ENCODE data around the gene PIP4K2A.
"Not testable (repeated sequence)": the region's sequence is repeated elsewhere in the genome, so short reads cannot be mapped to it uniquely, and the experiment has no call there.

The PIP4K2A gene

DNA sequence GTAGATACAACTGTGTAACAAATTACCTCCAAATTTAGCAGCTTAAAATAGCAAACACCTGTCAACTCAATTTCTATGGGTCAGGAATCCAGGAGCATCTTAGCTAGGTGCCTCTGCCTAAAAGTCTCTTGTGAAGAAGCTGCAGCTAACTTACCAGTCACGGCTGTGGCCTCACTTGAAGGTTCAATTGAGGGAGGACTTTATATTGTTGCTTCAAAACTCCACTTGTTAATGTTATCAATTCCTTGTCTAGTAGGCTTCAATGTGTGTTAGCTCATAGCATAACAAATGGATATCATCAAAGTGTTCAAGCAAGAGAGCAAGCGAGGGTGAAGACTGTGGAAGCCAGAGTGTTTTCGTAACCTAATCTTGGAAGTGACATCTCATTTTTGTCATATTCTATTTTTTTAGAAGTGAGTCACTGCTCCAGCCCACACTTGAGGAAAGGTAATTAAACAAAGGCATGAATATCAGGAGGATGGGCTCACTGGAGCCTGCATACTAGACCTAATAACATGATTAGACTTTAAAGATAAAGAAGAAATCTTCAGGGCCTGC lies 196.1 kb downstream of the PIP4K2A start:
- TF ChIP-seq POLR2A (IDR thresholded peaks at IDR 0.05; ENCODE audit: low read depth, low read length) = no peak
- DNase-seq (ENCODE audit: insufficient read length, low spot score) = no peak
- no peak for FAIRE-seq

DNA sequence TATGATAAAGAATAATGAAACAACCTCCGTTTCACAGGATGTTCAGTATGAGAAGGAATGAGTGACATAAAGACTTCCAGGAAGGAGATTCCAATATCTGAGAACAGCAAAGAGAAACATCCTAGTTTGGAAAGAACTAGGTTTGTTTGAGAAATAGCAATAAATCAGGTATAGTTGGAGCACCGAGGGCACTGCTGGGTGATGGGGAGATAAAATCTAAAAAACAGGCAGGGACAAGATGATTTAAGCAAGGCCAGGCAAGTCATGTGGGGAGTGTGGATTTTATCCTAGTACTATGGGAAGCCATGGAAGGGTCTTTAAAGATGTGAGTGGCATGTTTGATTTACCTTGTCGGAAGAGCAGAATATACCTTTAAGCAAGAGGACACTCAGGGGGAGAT lies 199.4 kb downstream of the PIP4K2A start:
- no peak for TF ChIP-seq POLR2A (IDR thresholded peaks at IDR 0.05; ENCODE audit: low read depth, low read length)
- FAIRE-seq (no peak), DNase-seq (ENCODE audit: insufficient read length, low spot score) (no peak)

DNA sequence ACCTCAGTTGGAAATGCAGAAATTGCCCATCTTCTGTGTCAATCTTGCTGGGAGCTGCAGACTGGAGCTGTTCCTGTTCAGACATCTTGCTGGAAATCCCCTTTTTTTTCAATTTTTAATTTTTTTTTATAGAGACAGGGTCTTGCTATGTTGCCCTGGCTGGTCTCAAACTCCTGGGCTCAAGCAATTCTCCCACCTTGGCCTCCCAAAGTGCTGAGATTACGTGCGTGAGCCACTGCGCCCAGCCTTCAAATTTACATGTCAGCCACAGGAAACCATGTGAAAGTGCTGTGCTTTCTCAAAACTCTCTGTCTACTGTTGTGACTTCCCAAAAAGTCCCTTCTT lies 200.0 kb downstream of the PIP4K2A start:
- not testable (repeated sequence) for DNase-seq (ENCODE audit: insufficient read length, low spot score); FAIRE-seq

DNA sequence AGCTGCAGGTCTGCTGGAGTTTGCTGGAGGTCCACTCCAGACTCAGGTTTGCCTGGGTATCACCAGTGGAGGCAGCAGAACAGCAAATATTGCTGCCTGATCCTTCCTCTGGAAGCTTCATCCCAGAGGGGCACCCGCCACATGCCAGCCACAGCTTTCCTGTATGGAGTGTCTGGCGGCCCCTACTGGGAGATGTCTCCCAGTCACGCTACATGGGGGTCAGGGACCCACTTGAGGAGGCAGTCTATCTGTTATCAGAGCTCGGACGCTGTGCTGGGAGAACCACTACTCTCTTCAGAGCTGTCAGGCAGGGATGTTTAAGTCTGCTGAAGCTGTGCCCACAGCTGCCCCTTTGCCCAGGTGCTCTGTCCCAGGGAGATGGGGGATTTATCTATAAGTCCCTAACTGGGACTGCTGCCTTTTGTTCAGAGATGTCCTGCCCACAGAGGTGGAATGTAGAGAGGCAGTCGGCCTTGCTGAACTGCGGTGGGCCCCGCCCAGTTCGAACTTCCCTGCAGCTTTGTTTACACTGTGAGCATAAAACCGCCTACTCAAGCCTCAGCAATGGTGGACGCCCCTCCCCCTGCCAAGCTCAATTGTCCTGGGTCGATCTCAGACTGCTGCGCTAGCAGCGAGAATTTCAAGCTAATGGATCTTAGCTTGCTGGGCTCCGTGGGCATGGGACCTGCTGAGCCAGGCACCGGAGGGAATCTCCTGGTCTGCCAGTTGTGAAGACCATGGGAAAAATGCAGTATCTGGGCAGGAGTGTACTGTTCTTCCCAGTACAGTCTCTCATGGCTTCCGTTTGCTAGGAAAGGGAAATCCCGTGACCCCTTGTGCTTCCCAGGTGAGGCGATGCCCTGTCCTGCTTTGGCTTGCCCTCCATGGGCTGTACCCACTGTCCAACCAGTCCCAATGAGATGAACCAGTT lies 200.6 kb downstream of the PIP4K2A start:
- FAIRE-seq; DNase-seq (ENCODE audit: insufficient read length, low spot score): not testable (repeated sequence)

DNA sequence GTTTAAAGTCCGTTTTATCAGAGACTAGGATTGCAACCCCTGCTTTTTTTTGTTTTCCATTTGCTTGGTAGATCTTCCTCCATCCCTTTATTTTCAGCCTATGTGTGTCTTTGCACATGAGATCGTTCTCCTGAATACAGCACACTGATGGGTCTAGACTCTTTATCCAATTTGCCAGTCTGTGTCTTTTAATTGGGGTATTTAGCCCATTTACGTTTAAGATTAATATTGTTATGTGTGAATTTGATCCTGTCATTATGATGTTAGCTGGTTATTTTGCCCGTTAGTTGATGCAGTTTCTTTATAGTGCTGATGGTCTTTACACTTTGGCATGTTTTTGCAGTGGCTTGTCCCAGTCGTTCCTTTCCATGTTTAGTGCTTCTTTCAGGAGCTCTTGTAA lies 202.4 kb downstream of the PIP4K2A start:
- not testable (repeated sequence) for DNase-seq (ENCODE audit: insufficient read length, low spot score); FAIRE-seq

DNA sequence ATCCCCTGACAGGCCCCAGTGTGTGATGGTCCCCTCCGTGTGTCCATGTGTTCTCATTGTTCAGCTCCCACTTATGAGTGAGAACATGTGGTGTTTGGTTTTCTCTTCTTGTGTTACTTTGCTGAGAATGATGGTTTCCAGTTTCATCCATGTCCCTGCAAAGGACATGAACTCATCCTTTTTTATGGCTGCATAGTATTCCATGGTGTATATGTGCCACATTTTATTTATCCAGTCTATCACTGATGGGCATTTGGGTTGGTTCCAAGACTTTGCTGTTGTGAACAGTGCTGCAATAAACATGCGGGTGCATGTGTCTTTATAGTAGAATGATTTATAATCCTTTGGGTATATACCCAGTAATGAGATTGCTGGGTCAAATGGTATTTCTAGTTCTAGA lies 206.2 kb downstream of the PIP4K2A start:
- not testable (repeated sequence) for FAIRE-seq; DNase-seq (ENCODE audit: insufficient read length, low spot score)

DNA sequence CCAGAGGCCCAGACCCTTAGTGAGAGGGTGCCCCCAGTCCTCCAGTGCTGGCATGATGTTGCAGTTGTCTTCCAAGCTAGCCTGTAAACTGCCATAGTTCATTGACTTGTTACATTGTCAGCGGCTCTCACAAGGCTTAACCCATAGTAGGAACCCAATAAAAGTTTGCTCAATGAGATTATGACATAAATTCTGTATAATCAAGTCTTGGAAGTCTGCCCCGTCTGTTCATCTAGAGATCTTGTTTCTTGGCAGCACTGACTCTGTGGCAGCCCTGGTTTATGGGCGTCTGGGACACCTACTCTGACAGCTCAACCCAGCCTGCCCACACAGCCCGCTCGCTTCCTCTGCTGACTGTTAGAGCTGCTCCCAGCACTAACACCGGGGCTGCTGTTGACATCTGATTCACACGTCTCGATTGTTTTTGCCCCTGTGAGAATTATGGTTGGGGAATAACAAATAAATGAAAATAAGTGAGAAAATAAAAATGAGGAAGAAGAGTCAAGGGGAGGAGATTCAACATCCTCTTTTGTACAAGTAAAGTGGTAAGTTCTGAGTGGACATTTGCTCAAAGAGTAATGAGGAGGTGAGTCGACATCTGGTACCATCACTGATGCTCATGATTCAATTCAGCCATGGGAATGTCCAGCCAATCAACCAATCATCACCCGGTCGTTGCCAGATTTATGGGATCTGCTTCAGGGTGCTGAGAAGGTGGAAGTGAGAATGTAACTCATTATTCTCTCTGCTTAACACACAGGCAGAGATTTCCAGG lies 208.3 kb downstream of the PIP4K2A start:
- no peak for FAIRE-seq
- no peak for DNase-seq (ENCODE audit: insufficient read length, low spot score)
- TF ChIP-seq POLR2A (IDR thresholded peaks at IDR 0.05; ENCODE audit: low read depth, low read length) = no peak

DNA sequence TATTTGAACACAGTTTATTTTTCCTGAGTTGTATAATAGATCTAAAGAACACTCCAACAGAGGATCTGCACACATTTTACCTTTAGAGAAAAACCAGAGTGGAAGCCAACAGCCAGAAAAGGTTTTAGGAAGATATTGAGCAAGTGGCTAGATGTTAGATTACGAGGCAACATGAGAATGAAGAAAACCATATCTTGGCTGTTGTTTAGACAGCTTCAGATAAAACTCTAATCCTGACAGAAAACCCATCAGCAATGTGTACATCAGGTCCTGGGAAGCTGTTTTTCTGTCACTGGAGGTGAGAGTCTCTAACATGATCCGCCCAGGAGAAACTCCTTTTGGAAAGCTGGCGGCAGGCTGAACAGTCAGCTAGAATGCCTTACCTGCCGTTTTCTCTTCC lies 209.6 kb downstream of the PIP4K2A start:
- DNase-seq (ENCODE audit: insufficient read length, low spot score) (no peak), FAIRE-seq (no peak)
- no peak for TF ChIP-seq POLR2A (IDR thresholded peaks at IDR 0.05; ENCODE audit: low read depth, low read length)

DNA sequence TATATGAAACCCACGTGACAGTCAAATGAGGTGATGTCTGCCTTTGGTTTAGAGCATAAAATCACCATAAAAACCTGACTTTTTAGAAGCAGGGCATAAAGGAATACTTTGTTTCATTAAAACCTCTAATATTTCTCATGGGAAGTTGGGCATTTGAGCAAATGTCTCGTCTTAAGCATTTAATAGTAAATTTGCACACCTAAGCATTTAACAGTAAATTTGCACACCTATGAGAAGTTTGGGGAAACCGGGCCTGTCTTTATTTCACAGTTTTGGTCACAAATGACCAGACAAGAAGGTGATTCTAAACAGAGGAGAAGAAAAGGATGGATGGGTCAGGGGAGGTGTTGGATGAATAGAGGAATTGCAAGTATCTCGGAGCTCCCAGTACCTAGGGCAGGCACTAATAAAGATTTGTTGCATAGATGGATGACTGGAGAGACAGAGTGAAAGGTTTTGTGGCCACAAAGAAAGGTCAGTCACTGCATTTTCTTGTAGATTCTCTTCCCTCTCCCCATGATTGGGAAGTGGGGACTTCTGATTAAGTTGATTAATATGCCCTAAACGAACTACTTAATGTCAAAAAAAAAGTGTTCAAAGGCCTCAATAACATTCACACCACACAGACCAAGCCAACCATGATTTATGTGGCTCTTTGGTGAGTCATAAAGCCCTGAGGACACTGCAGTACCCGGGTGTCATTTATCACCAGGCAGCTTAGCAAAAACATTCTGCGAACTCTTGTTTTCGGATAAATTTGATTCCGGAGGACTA lies 210.9 kb downstream of the PIP4K2A start:
- FAIRE-seq (no peak), DNase-seq (ENCODE audit: insufficient read length, low spot score) (peak; percentile 25)
- no peak for TF ChIP-seq POLR2A (IDR thresholded peaks at IDR 0.05; ENCODE audit: low read depth, low read length)

DNA sequence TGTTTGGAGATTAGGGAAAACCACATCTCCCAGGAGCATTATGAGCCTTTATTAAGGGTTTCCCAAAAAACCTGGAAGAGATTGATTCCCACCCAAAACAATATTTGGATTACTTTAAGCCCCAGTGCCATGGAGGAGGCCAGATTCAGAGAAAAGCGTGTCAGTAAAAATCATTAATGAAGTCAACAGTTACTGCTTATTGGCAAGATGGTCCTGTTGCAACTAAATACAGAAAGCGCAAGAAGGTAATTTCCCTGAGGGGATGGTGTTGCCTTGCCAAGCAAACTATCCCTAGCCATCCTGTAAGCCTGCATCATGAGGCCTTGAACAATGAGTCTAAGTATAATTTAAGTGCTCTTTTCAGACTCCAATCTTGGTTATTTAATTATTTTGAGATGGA lies 212.5 kb downstream of the PIP4K2A start:
- no peak for TF ChIP-seq POLR2A (IDR thresholded peaks at IDR 0.05; ENCODE audit: low read depth, low read length)
- no peak for DNase-seq (ENCODE audit: insufficient read length, low spot score)
- no peak for FAIRE-seq

DNA sequence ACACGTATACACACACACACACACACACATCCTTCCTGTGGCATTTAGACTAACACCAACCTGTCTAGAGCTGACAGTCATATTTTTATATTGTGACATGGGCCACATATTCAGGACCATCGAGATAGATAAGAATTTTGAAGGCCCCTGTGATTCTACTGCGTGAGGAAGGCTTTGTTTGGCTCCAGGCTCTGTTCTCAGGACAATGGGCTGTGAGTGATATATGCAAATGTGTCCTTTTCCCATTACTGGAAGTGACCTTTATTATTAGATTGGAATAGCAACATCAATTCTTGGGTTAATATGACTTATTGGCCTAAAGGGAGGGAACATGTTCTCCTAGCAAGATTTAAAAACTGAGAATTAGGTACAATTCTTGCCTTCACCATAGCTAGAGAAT lies 213.0 kb downstream of the PIP4K2A start:
- FAIRE-seq (no peak), DNase-seq (ENCODE audit: insufficient read length, low spot score) (no peak)
- no peak for TF ChIP-seq POLR2A (IDR thresholded peaks at IDR 0.05; ENCODE audit: low read depth, low read length)

DNA sequence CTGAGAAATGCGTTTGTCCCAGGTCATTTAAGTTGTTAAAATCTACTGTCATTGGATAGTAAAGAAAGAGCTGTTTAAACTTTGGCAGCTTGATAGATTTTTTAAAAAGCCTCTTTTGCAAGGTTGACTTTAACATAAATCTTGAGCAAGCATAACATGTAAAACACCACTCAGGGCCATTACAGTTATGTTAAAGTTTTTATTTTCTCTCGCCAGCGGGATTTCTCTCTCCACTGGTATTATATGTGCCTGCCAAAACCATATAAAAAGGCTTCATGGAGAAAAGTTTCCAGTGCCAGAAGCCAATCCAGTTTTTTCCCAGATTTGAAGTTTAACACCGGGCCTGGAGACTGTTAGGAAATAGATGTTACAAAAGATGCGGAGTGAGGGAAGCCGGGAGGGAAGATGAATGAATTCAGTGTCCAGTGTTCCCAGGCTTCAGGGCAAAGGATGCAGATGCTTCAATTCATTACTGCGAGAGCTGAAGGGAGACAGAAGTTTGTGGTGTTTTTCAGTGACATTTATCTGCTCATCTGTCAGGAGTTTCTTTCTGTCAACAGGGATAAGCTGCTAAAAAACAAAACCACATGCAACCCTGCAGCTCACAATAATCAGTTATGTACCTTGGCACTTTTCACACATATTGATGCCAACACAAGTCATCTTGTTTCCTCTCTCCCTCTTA lies 213.6 kb downstream of the PIP4K2A start:
- FAIRE-seq = no peak

DNA sequence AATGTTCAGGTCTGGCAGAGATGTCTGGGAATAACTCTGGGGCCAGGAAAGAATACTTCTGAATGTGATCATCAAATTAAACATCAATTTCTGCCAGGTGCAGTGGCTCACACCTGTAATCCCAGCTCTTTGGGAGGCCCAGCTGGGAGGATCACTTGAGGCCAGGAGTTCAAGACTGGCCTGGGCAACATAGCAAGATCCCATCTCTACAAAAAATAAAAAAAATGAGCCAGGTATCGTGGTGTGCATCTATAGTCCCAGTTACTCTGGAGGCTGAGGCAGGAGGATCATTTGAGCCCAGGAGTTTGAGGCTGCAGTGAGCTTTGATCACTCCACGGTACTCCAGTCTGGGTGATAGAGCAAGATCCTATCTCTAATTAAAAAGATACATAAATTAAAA lies 214.4 kb downstream of the PIP4K2A start:
- not testable (repeated sequence) for DNase-seq (ENCODE audit: insufficient read length, low spot score); FAIRE-seq

More for the DNA sequence above, 213.6 kb downstream of the PIP4K2A start:
- TF ChIP-seq POLR2A (IDR thresholded peaks at IDR 0.05; ENCODE audit: low read depth, low read length) = no peak
- no peak for DNase-seq (ENCODE audit: insufficient read length, low spot score)
